Endothelial cell of umbilical vein (primary cell): ENCODE results near the gene PKD2L2. TPM values are rescaled to one million over a fixed set of nuclear protein-coding genes. Genes with fewer than 3 reads are reported as not detected.

Experiments used
- BruUV-seq: library from RNA; stranded (reverse); fragments of 400-500 nt; replicated peaks from 2 replicates; lab custom pipeline; 2021; lab: Mats Ljungman, UMichigan
- CTCF ChIA-PET: fragments of 300-600, 350-600 bp; sonication (Branson Sonifier 250); formaldehyde crosslinking; loops from one replicate; lab custom pipeline; 2021; ENCODE audit warnings: antibody characterized with exemption, inconsistent platforms; lab: Charles Lee
- POLR2A ChIA-PET: fragments of 300-600, 350-600 bp; sonication (Branson Sonifier 250); formaldehyde crosslinking; loops from one replicate; lab custom pipeline; 2021; ENCODE audit warnings: antibody characterized with exemption, inconsistent platforms; lab: Charles Lee
- DNase-seq: peaks from one replicate; pipeline ENCODE4 v3.0.0-alpha.2; 2011; ENCODE audit warnings: low read depth, low spot score
- FAIRE-seq: peaks from 2 replicates; lab custom pipeline; 2011; peaks lifted over from hg19 to GRCh38; lab: Jason Lieb, UNC
- H2AFZ ChIP-seq: 2 replicates; pipeline ENCODE4 v1.6.0; 2012; ENCODE audit warnings: low read depth, low read length, control low read depth, inconsistent platforms
- H3K27ac ChIP-seq: 2 replicates; pipeline ENCODE4 v1.5.1; 2011; ENCODE audit warnings: low read depth, mild to moderate bottlenecking, control low read depth, low read length, moderate library complexity; ENCODE audit not compliant: insufficient read depth
- H3K27me3 ChIP-seq, 2 experiments: 2 replicates each; pipeline versions ENCODE4 v1.6.0 to v1.6.1; 2011; ENCODE audit warnings: low read length in 2 of 2, mixed read lengths in 1 of 2; ENCODE audit not compliant: control insufficient read depth in 2 of 2, insufficient read depth in 2 of 2
- H3K36me3 ChIP-seq, 2 experiments: 2 replicates in 1 of 2; 3 replicates in 1 of 2; pipeline ENCODE4 v1.5.1; 2011; ENCODE audit warnings: low read length in 2 of 2, mild to moderate bottlenecking in 1 of 2, moderate library complexity in 1 of 2; ENCODE audit not compliant: control insufficient read depth in 2 of 2, insufficient read depth in 2 of 2; ENCODE audit errors: extremely low read depth in 1 of 2
- H3K4me1 ChIP-seq: 3 replicates; pipeline ENCODE4 v1.5.1; 2011; ENCODE audit warnings: mild to moderate bottlenecking, low read length; ENCODE audit not compliant: control insufficient read depth, insufficient read depth; ENCODE audit errors: extremely low read depth
- H3K4me2 ChIP-seq: 2 replicates; pipeline ENCODE4 v1.6.1; 2011; ENCODE audit warnings: low read length, control low read depth, mixed read lengths; ENCODE audit not compliant: insufficient read depth
- H3K4me3 ChIP-seq, 3 experiments: fragments of 200-600 bp in 1 of 3; sonication (generic), shearing (Covaris generic) in 1 of 3; replicated peaks in 1 of 3; 2 replicates each; pipeline ENCODE4 v1.5.1; 2011 to 2016; ENCODE audit warnings: control low read depth in 3 of 3, low read length in 3 of 3, mild to moderate bottlenecking in 2 of 3, inconsistent platforms in 1 of 3, low read depth in 1 of 3, moderate library complexity in 1 of 3; ENCODE audit not compliant: insufficient read depth in 1 of 3
- H3K79me2 ChIP-seq: 2 replicates; pipeline ENCODE4 v1.6.0; 2012; ENCODE audit warnings: low read length, inconsistent platforms; ENCODE audit not compliant: control insufficient read depth, insufficient read depth
- H3K9ac ChIP-seq: replicated peaks from 2 replicates; pipeline ENCODE3; 2011; ENCODE audit warnings: low read length, control low read depth; ENCODE audit not compliant: insufficient read depth; ENCODE audit errors: extremely low read depth
- H3K9me1 ChIP-seq: replicated peaks from 3 replicates; pipeline ENCODE4 v1.6.0; 2011; ENCODE audit warnings: mild to moderate bottlenecking, low read length; ENCODE audit not compliant: control insufficient read depth, insufficient read depth; ENCODE audit errors: extremely low read depth
- H3K9me3 ChIP-seq: replicated peaks from 2 replicates; pipeline ENCODE4 v1.5.1; 2012; ENCODE audit warnings: low read length, inconsistent platforms; ENCODE audit not compliant: control insufficient read depth, insufficient read depth
- H4K20me1 ChIP-seq: replicated peaks from 2 replicates; pipeline ENCODE3; 2011; ENCODE audit warnings: mild to moderate bottlenecking, low read length; ENCODE audit not compliant: control insufficient read depth, insufficient read depth; ENCODE audit errors: extremely low read depth
- CTCF ChIP-seq, 2 donors: IDR thresholded peaks; 1 replicate in 1 of 2; 2 replicates in 1 of 2; pipeline ENCODE4 v1.5.1; 2011; ENCODE audit warnings: low read length in 2 of 2, mild to moderate bottlenecking in 2 of 2, moderate library complexity in 2 of 2, control low read depth in 1 of 2, inconsistent platforms in 1 of 2, low read depth in 1 of 2; ENCODE audit not compliant: insufficient read depth in 1 of 2; ENCODE audit errors: extremely low read depth in 1 of 2
- EZH2 ChIP-seq: IDR thresholded peaks from 2 replicates; pipeline ENCODE4 v1.6.1; 2012; ENCODE audit warnings: borderline replicate concordance, low read depth, mild to moderate bottlenecking, moderate library complexity, low read length, inconsistent platforms; ENCODE audit not compliant: severe bottlenecking
- FOS ChIP-seq: IDR thresholded peaks from 2 replicates; pipeline ENCODE4 v1.6.1; 2011; ENCODE audit warnings: mild to moderate bottlenecking, low read length, moderate library complexity, borderline replicate concordance; ENCODE audit not compliant: insufficient read depth
- GATA2 ChIP-seq: IDR thresholded peaks from 2 replicates; pipeline ENCODE4 v1.7.0; 2011; ENCODE audit warnings: low read depth, mild to moderate bottlenecking, moderate library complexity, mixed read lengths, low read length; ENCODE audit not compliant: insufficient read length, insufficient read depth
- JUN ChIP-seq: IDR thresholded peaks from 2 replicates; pipeline ENCODE4 v1.6.1; 2011; ENCODE audit warnings: borderline replicate concordance, low read depth; ENCODE audit not compliant: insufficient read length, insufficient read depth
- MAX ChIP-seq: IDR thresholded peaks from 2 replicates; pipeline ENCODE4 v1.6.1; 2011; ENCODE audit not compliant: insufficient read depth, insufficient read length
- MYC ChIP-seq: IDR thresholded peaks from one replicate; pipeline ENCODE4 v1.6.1; 2011; ENCODE audit warnings: mild to moderate bottlenecking, low read depth, low read length
- POLR2A ChIP-seq: IDR thresholded peaks from 2 replicates; pipeline ENCODE4 v1.6.1; 2012; ENCODE audit warnings: low read depth, mild to moderate bottlenecking, control low read depth, low read length
- POLR2AphosphoS5 ChIP-seq: IDR thresholded peaks from 2 replicates; pipeline ENCODE4 v1.6.1; 2012; ENCODE audit warnings: low read depth, mild to moderate bottlenecking, control low read depth, low read length, moderate library complexity; ENCODE audit not compliant: insufficient read depth
- dilution Hi-C: fragments of 300-500 bp; cut with MboI; formaldehyde crosslinking; loops from one replicate; pipeline ENCODE4 v1.15.0; 2019; ENCODE audit warnings: low sequenced_read_pairs; ENCODE audit not compliant: extremely low pct_ligation_motif_present
- intact Hi-C: fragments of 100-400 bp; cut with micrococcal nuclease; formaldehyde crosslinking; loops from one replicate; pipeline ENCODE4 v1.10.0; 2022
- polyA plus RNA-seq, 4 experiments: library from polyadenylated mRNA; depleted of rRNA in 3 of 4; stranded (reverse) in 3 of 4; unstranded in 1 of 4; fragments of >200 nt; gene quantifications; 2 replicates each; pipeline versions ENCODE4 v1.2.1 to v1.2.3, GENCODE V29; 2011 to 2012; ENCODE audit warnings: missing spikeins in 1 of 4
- total RNA-seq: library from RNA; stranded (reverse); gene quantifications from 2 replicates; pipeline ENCODE4 v1.2.3, GENCODE V29; 2021

The PKD2L2 gene
- total and polyA plus RNA-seq, 2 donors (not counting 3 experiments of a cell fraction or from before 2014, with no cell fraction given): not detected

GRCh38 chr5:137933491-137933911 lies 44.2 kb downstream of the PKD2L2 start:
- Histone ChIP-seq H3K36me3 (peaks cover 0 to under 1% of the 10 kb centered on the region in 2 experiments), H3K9me1 (no peaks in the 10 kb centered on the region), H3K27me3 (no peaks in the 10 kb centered on the region), H2AFZ (no peak overlapping the region), H3K9me3 (no peaks in the 10 kb centered on the region), H3K27ac (no peak overlapping the region), H3K4me2 (no peak overlapping the region), H3K9ac (no peak overlapping the region), H3K4me3 (no peak overlapping the region), H4K20me1 (no peaks in the 10 kb centered on the region), H3K4me1 (no peaks in the 10 kb centered on the region), H3K79me2 (no peaks in the 10 kb centered on the region)
- TSS peak; percentile 8 for BruUV-seq
- intact Hi-C loops (no loop called here), dilution Hi-C loops (no loop called here)
- DNase-seq (peak; percentile 35), FAIRE-seq (no peak)
- ChIA-PET CTCF (interaction anchor here (0.6 to 1.1 kb wide), 3 partner anchors 32 to 304 kb away, joined by 3 read pairs; no protein-coding TSS in a partner anchor), POLR2A (no interaction called here)
- no peak for TF ChIP-seq POLR2AphosphoS5
- TF ChIP-seq EZH2: no peak
- no peak for TF ChIP-seq MAX
- TF ChIP-seq POLR2A: no peak
- TF ChIP-seq JUN: no peak
- no peak for TF ChIP-seq GATA2
- TF ChIP-seq CTCF (IDR thresholded peaks at IDR 0.05; ENCODE audit: extremely low read depth in 1 of 2, insufficient read depth in 1 of 2, low read depth in 1 of 2, low read length in 2 of 2): no peak
- no peak for TF ChIP-seq FOS
- TF ChIP-seq MYC: no peak
